Activated naive CD8-positive, alpha-beta T cell treated with anti-CD3 and anti-CD28 coated beads, Interleukin-2, amount 10 ng/mL, durations not matched to agents 7 days and 5 days (primary cell): ENCODE results near the gene SSBP3. TPM values are rescaled to one million over a fixed set of nuclear protein-coding genes. Genes with fewer than 3 reads are reported as not detected.

Experiments
- ATAC-seq: fragments of 150-1000 bp; cut with Tn5 transposase; one replicate; pipeline ENCODE4 v1.10.0; 2021; ENCODE audit warnings: low read depth, moderate library complexity
- POLR2A ChIA-PET: fragments of 350-600 bp; sonication (Branson Sonifier 250); formaldehyde crosslinking; loops from one replicate; lab custom pipeline; 2021; ENCODE audit warnings: antibody characterized with exemption; lab: Charles Lee
- DNase-seq: peaks from one replicate; pipeline ENCODE4 v3.0.0; 2021
- H3K27ac Mint-ChIP-seq: one replicate; pipeline ENCODE4 v1.8.0; 2022; ENCODE audit warnings: mild to moderate bottlenecking, mixed read lengths
- H3K27me3 Mint-ChIP-seq: one replicate; pipeline ENCODE4 v1.8.0; 2022; ENCODE audit warnings: mild to moderate bottlenecking, moderate library complexity, mixed read lengths
- H3K36me3 Mint-ChIP-seq: one replicate; pipeline ENCODE4 v1.8.0; 2021; ENCODE audit warnings: mild to moderate bottlenecking, mixed read lengths
- H3K4me1 Mint-ChIP-seq: one replicate; pipeline ENCODE4 v1.8.0; 2021; ENCODE audit warnings: mixed read lengths
- H3K4me3 Mint-ChIP-seq: one replicate; pipeline ENCODE4 v1.8.0; 2022; ENCODE audit warnings: mild to moderate bottlenecking, moderate library complexity, mixed read lengths
- H3K9me3 Mint-ChIP-seq: one replicate; pipeline ENCODE4 v1.8.0; 2021; ENCODE audit warnings: mixed read lengths
- total RNA-seq, 2 experiments: library from RNA; stranded (reverse); gene quantifications; one replicate each; pipeline ENCODE4 v1.2.3, GENCODE V29; 2021

Gene SSBP3
- total RNA-seq, 2 experiments from 2014 or later: 109 to 126 TPM

DNA sequence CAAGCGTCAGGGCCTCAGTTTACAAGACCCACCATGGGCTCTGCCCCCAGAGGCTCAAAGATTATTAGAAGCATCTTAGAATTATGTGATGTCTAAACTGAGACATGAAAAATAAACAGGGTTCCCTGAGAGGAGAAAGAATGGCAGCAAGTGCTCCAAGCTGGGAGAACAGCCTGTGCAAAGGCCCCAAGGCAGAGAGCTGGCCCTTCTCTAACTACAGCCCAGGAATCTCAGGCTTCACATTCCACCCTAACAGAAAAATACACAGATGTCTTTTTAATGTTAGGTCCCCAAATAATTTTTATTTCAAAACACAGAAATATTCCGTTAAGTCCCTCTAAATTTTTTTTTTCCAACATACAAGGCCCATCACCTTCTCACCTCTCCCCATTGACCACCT is 21.7 kb downstream of the SSBP3 start:
- peaks cover 46% of the 10 kb centered on the region for H3K4me1 Mint-ChIP-seq
- H3K27me3 Mint-ChIP-seq: no peaks in the 10 kb centered on the region
- H3K27ac Mint-ChIP-seq: peak overlapping the region; percentile 17
- ATAC-seq (no peak), DNase-seq (no peak)
- H3K9me3 Mint-ChIP-seq: no peaks in the 10 kb centered on the region
- H3K36me3 Mint-ChIP-seq: peaks cover 24% of the 10 kb centered on the region
- no peak overlapping the region for H3K4me3 Mint-ChIP-seq
- POLR2A ChIA-PET: no interaction called here

DNA sequence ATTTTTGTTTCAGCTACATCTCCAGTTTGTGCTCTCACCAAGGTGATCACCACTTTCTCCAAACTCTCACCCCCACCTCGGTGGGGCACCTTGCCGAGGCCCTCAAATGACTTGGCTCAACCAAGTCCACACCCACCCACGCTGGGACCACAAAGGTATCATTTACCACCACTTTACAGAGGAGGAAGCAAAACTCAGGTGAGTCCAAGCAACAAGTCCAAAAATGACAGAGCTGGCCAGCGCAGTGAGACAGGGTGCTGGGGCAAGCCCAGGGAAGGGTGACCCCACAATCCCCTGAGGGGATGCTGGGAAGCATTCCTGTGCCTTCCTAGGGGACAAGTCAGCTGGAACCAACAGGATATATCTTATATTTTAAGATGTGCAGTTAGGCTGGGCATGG is 24.7 kb downstream of the SSBP3 start:
- ATAC-seq (no peak), DNase-seq (no peak)
- H3K4me3 Mint-ChIP-seq: no peak overlapping the region
- no peak overlapping the region for H3K27ac Mint-ChIP-seq
- POLR2A ChIA-PET: interaction anchor here (0.5 to 0.8 kb wide), 3 partner anchors 13 to 43 kb away, joined by 3 to 4 read pairs (median 3); no protein-coding TSS in a partner anchor
- H3K4me1 Mint-ChIP-seq: peaks cover 56% of the 10 kb centered on the region
- H3K27me3 Mint-ChIP-seq: no peaks in the 10 kb centered on the region
- H3K36me3 Mint-ChIP-seq: peaks cover 20% of the 10 kb centered on the region
- no peaks in the 10 kb centered on the region for H3K9me3 Mint-ChIP-seq

DNA sequence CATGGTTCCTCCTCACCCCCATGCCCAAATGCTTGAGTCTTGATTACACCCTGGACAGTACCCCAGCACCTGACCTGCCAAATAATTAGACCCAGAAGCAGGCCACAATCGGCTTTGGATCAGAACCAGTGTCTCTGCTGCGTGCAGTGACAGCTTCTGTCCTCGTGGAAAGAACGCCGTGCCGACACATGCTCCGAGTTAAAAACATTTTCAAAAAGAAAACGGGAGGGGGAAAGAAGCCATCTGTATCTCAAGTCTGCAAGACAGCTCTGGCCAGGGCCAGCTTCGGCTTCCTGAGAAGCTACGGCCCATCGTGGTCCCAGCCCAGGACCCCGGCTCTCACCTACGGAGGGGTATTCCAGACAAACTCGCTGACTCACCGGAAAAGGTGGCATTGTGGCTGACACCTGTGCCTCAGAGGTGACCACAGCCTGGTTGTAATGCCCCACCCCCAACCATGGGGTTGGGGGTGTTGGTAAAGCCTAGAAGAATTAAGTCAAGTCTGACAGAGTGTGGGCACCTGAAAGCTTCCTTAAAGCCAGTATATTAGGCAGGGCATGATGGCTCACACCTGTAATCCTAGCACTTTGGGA is 25.8 kb downstream of the SSBP3 start:
- Mint-ChIP-seq H3K27me3 (no peaks in the 10 kb centered on the region), H3K4me3 (no peak overlapping the region), H3K36me3 (peaks cover 25% of the 10 kb centered on the region), H3K9me3 (no peaks in the 10 kb centered on the region), H3K27ac (no peak overlapping the region), H3K4me1 (peaks cover 56% of the 10 kb centered on the region)
- no peak for ATAC-seq
- DNase-seq: no peak
- POLR2A ChIA-PET: interaction anchor here (0.8 kb wide), 1 partner anchor 23 kb away, joined by 3 read pairs; no protein-coding TSS in a partner anchor

DNA sequence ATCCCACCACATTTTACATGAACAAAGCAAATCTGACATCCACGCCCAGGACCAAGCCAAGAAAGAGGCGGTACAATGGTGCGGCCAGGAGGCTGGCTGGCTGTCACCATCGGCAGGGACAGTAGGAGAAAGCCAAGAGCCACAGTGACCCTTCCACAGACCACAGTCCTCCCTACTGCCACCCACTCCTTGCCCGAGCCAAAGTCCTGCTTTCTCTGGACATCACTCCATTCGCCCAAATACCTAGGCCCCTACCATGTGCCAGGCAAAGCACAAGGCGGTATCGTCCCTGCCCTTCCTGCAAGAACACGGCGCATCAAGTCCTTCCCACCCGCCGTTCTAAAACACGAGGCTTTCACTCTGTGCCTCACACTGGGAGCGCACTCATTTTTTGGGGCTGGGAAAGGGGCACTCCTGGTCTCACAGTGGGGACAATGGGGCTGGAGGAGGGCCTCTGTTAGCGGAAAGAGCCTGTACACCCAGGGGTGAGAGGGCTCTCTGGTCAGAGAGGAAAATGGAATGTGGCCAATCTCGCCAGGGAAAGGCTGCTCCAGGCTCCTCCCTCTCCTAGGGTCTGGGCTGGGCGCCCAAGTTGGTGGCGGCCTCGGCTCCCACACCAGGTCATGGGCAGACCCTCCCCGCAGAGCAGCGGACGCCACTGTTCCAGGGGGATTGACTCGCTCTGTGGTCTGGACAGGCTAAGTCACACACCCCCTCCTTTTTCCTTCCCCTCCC is 26.5 kb downstream of the SSBP3 start:
- Mint-ChIP-seq H3K4me3 (no peak overlapping the region), H3K27ac (no peak overlapping the region)

DNA sequence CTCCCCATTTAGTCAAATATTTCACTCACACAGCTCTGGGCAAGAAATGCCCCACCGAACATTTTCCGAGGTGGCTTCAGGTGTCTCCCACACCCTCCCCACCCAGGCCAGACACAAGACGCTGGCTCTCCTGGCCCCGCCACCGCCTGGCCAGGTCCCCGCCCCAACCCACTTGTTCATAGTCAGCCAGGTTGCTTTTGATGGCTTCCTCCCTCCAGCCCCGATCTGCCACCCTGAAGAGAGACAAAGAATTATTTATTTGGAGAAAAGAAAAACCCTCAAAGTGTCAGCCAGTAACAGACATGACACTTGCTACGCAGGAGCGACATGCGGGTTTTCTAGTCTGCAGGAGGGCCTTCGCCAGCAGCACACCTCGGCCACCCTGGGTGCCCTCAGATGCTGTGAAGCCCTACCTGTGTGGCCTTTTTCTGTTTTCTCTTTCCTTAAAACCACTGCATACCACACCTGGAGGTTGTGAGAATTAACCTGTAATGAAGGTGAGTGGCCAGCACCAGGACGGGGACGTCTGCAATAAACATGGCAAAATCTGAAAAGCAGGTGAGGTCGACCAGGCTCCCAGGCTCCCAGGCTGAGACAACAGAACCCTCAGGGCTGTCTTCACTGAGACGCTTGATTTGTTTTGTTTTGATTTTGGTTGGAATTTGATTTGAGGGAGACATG is 27.2 kb downstream of the SSBP3 start:
- no peak overlapping the region for H3K4me3 Mint-ChIP-seq
- no peak overlapping the region for H3K27ac Mint-ChIP-seq
- POLR2A ChIA-PET: no interaction called here
- H3K27me3 Mint-ChIP-seq: no peaks in the 10 kb centered on the region
- H3K36me3 Mint-ChIP-seq: peaks cover 25% of the 10 kb centered on the region
- ATAC-seq (no peak), DNase-seq (no peak)
- peaks cover 58% of the 10 kb centered on the region for H3K4me1 Mint-ChIP-seq
- H3K9me3 Mint-ChIP-seq: no peaks in the 10 kb centered on the region

More for the DNA sequence above, 26.5 kb downstream of the SSBP3 start:
- Mint-ChIP-seq H3K27me3 (no peaks in the 10 kb centered on the region), H3K4me1 (peaks cover 54% of the 10 kb centered on the region), H3K9me3 (no peaks in the 10 kb centered on the region), H3K36me3 (peaks cover 24% of the 10 kb centered on the region)
- ATAC-seq (no peak), DNase-seq (no peak)
- POLR2A ChIA-PET: no interaction called here

DNA sequence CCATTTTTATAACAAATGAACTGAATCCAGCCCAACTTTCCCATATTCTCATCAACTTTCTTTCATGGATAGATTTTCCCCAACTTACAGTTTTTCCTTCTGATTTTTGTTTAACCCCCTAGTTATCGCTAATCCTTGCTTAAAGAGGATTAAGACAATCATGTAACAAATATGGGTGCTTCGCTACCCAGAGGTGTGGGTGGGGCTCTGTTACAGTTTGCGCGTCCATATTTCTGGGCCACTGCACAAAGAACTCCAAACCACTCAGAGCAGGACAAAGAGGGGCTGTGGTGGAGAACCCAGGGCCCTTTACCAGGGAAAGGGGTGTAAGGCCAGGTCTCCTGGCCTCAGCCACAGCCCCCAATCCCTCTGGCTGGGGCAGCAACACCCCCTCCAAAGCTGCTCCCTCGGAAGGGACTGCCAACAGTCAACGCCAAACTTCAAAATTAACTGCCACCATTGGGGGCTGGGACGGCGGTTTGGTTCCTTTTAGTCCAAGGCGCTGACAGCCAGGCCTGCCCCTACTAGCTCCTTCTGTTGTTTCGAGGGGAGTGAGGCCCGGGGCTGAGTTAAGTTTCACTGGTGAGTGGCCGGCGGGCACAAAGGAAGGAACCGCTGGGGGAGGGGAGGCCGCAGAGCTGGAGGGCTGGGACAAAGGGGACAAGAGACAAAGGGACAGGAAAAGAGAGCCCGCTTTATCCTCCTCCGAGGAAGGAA is 27.9 kb downstream of the SSBP3 start:
- ATAC-seq (no peak), DNase-seq (no peak)
- H3K4me1 Mint-ChIP-seq: peaks cover 63% of the 10 kb centered on the region
- H3K4me3 Mint-ChIP-seq: peak overlapping the region; percentile 16
- peak overlapping the region; percentile 42 for H3K27ac Mint-ChIP-seq
- H3K27me3 Mint-ChIP-seq: no peaks in the 10 kb centered on the region
- POLR2A ChIA-PET: no interaction called here
- H3K9me3 Mint-ChIP-seq: no peaks in the 10 kb centered on the region
- peaks cover 24% of the 10 kb centered on the region for H3K36me3 Mint-ChIP-seq

DNA sequence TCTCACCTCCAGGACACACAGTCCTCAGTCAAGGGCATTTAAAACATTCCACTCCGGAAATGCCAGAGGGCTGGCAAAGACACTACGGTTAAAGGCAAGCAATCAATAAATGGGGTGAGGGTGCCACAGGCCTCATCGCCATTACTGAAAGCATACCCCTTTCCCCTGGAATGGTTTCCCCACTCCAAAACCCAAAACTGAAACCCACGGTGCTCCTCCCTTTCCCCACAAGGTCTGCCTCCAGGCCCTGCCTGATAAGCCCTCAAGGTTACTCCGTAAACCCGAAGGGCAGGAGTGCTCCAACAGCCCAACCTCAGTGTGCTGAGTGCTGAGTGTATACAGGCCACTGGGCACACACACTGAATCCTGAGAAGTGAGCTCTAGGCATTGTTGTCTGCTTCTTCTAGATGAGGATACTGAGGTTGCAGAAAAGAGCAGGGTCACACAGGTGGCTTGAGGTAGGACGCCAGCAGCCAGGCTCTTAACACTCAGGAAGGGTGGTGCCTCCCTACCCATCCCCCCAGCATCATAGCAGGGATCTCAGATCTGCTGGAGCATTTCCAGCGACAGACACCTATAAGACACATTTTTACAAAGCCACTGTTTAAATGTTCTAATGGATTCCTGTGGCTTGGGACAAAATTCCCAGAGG is 29.0 kb downstream of the SSBP3 start:
- POLR2A ChIA-PET: no interaction called here
- Mint-ChIP-seq H3K27ac (peak overlapping the region; percentile 71), H3K36me3 (peaks cover 21% of the 10 kb centered on the region), H3K9me3 (no peaks in the 10 kb centered on the region), H3K27me3 (no peaks in the 10 kb centered on the region), H3K4me1 (peaks cover 70% of the 10 kb centered on the region), H3K4me3 (peak overlapping the region; percentile 43)
- ATAC-seq: no peak
- no peak for DNase-seq

DNA sequence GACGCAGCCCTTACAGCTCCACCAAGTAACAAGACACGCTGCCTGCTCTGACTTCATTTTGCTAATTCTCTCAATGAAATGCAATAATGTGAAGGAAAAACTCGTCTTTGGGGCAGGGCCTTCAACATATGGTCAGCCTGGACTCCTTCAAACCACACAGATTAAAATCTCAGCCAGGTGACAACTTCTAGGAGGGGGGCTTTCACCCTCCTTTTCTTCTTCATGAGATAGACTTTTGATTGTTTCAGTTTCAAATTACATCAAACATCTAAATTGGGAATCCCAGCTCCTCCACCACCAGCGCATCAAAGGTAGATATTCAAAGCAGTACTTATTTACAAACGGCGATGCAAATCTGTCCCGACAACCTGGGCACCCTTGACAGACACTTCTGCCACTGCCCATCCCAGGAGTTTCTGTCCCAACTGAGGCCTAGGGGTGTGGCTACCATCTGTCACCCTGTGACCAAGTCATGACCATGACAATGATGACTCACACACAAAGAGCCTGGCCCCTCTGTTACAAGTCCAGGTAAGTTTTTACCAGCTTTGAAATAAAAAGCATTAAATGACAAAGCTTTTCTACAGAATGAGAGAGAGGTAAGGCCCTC is 29.7 kb downstream of the SSBP3 start:
- Mint-ChIP-seq H3K27ac (peak overlapping the region; percentile 68), H3K9me3 (no peaks in the 10 kb centered on the region), H3K27me3 (no peaks in the 10 kb centered on the region), H3K4me1 (peaks cover 72% of the 10 kb centered on the region), H3K36me3 (peaks cover 21% of the 10 kb centered on the region), H3K4me3 (no peak overlapping the region)
- DNase-seq: no peak
- ATAC-seq: no peak
- POLR2A ChIA-PET: no interaction called here

DNA sequence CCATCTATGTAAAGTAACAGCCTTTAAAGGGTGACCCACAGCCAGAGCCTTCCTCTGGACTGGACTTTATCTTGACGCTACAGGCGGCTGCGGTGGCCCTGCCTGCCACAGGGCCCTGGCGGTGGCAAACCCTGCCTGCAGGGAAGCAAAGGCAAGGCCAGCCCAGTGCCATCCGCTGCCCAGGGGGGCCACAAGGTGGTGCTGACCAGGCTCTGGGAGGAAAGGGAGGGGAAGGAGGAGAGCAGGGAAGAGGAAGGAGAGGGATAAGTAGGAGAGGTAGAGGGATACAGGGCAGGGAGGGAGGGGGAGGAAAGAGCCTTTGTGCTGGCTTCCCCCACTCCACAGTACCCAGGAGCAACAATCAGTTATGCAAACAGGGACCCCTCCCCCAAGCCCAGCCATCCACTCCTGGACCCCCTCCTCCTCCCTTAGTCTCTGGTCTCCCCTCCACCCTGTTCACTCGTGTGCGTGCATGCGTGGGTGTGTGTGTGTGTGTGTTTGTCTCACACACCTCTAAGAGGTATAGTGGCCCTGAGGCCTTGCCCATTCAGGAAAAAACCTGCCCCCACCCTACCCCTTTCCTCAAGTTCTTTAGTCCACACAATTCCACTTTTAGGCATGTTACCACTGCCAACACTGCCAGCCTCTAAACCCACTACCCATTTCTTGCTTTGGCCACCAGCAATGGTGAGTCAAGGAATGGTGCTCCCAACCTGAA is 30.3 kb downstream of the SSBP3 start:
- Mint-ChIP-seq H3K4me1 (peaks cover 74% of the 10 kb centered on the region), H3K27me3 (no peaks in the 10 kb centered on the region)
- POLR2A ChIA-PET: no interaction called here

DNA sequence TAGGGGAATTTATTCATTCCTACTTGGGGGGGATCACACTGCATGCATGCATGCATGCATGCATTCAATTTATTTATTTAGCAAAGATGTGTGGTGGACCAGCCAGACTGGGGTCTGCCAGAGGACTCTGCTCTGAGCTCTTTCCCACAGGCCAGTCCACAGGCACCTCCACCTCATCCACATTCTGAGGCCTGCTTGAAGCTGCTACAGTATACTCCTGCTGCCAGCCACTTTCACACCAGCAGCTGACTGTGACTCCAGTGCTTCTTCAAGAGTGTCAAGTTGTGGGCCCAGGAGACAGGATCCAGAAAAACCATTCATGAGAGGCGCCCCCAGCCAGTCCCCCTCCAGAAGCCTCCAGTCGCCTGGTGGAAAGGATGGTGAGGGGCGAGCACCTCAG is 30.9 kb downstream of the SSBP3 start:
- no peaks in the 10 kb centered on the region for H3K9me3 Mint-ChIP-seq
- POLR2A ChIA-PET: no interaction called here
- peaks cover 71% of the 10 kb centered on the region for H3K4me1 Mint-ChIP-seq
- no peak overlapping the region for H3K4me3 Mint-ChIP-seq
- H3K27ac Mint-ChIP-seq: no peak overlapping the region
- no peak for ATAC-seq
- no peaks in the 10 kb centered on the region for H3K27me3 Mint-ChIP-seq
- H3K36me3 Mint-ChIP-seq: peaks cover 20% of the 10 kb centered on the region
- no peak for DNase-seq

More for the DNA sequence above, 30.3 kb downstream of the SSBP3 start:
- DNase-seq: no peak
- Mint-ChIP-seq H3K9me3 (no peaks in the 10 kb centered on the region), H3K4me3 (no peak overlapping the region), H3K36me3 (peaks cover 20% of the 10 kb centered on the region), H3K27ac (peak overlapping the region; percentile 68)
- no peak for ATAC-seq

DNA sequence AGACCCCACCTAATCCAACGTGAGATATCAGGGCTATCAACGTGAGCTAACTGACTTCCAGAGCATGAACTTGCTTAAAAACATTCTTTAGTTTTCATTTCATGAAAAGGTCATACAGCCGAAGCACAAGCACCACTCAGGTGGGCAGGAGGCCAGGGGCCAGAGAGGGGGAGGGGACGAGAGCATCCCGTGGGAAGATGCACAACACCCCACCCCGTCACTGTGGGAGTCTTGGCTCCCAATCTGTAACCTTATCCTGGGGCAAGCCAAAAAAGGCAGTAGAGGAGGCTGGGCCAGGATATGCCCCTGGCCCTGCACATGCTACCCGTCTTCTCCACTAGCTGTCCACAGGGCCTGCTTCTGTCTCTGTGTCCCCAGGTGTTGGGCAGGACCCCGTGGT is 31.4 kb downstream of the SSBP3 start:
- Mint-ChIP-seq H3K4me1 (peaks cover 69% of the 10 kb centered on the region), H3K27ac (peak overlapping the region; percentile 73), H3K9me3 (no peaks in the 10 kb centered on the region), H3K36me3 (peaks cover 20% of the 10 kb centered on the region), H3K27me3 (no peaks in the 10 kb centered on the region), H3K4me3 (no peak overlapping the region)
- POLR2A ChIA-PET: no interaction called here
- DNase-seq: no peak
- ATAC-seq: no peak

DNA sequence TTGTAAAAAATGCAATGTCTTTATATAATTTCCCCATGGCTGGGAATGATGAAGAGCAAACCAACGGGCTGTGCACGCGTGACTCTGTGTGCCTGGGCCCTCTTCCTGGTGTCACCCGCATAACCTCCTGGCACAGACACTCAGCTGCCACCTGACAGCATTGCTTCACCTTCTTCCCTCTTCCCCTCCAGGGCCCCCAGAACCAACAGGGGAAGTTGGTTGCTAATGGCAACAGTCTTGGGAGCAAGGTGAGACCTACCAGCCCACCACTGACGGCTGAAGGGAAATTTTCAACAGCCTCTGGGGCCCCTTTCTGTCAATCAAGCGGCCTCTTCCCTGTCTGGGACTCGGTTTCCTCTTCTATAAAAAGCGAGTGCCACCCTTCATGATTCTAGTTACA is 33.2 kb downstream of the SSBP3 start:
- POLR2A ChIA-PET: interaction anchor here (0.9 kb wide), 2 partner anchors 12 to 33 kb away, joined by 3 read pairs; partner anchors contain the start of gene SSBP3
- peak overlapping the region; percentile 44 for H3K4me3 Mint-ChIP-seq
- H3K36me3 Mint-ChIP-seq: peaks cover 15% of the 10 kb centered on the region
- no peaks in the 10 kb centered on the region for H3K27me3 Mint-ChIP-seq
- peaks cover 63% of the 10 kb centered on the region for H3K4me1 Mint-ChIP-seq
- no peaks in the 10 kb centered on the region for H3K9me3 Mint-ChIP-seq
- ATAC-seq (peak; percentile 25), DNase-seq (no peak)
- H3K27ac Mint-ChIP-seq: no peak overlapping the region
